ENCODE data around the gene TMEM109. TPM values are rescaled to one million over a fixed set of nuclear protein-coding genes. Genes with fewer than 3 reads are reported as not detected.

TMEM109 gene
- total RNA-seq, 4 donors from 2014 or later, result 35.2 to 47.2 (median 45.1) TPM

DNA sequence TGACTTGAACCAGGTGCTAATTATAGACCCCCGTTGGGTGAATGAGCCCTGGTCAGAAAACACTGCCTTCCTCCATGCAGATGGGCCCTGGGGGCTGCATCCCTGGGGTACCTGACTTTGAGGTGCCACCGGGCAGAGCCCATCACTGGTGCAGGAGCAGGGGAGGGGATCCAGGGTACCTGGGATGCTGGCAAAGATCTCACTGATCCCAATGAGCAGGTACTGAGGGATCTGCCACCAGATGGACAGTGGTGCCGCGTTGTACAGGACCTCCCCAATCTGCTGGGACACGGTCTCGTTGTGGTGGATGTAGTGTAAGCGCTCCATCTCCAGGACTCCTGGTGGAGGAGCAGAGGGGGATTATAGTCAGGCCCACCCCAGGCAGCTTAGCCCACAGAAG lies 25.3 kb downstream of the TMEM109 start:
- H3K9me3 ChIP-seq, result no peaks in the 10 kb centered on the region
- TF ChIP-seq EP300 (IDR thresholded peaks at IDR 0.05; ENCODE audit: low read depth) (no peak), POLR2AphosphoS5 (IDR thresholded peaks at IDR 0.05) (no peak), POLR2A (IDR thresholded peaks at IDR 0.05) (no peak)
- TF ChIP-seq, protein P1, sequence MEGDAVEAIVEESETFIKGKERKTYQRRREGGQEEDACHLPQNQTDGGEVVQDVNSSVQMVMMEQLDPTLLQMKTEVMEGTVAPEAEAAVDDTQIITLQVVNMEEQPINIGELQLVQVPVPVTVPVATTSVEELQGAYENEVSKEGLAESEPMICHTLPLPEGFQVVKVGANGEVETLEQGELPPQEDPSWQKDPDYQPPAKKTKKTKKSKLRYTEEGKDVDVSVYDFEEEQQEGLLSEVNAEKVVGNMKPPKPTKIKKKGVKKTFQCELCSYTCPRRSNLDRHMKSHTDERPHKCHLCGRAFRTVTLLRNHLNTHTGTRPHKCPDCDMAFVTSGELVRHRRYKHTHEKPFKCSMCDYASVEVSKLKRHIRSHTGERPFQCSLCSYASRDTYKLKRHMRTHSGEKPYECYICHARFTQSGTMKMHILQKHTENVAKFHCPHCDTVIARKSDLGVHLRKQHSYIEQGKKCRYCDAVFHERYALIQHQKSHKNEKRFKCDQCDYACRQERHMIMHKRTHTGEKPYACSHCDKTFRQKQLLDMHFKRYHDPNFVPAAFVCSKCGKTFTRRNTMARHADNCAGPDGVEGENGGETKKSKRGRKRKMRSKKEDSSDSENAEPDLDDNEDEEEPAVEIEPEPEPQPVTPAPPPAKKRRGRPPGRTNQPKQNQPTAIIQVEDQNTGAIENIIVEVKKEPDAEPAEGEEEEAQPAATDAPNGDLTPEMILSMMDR (IDR thresholded peaks at IDR 0.05), result no peak
- in situ Hi-C loops (cut with MboI; ENCODE audit: low pct_ligation_motif_present in 1 of 4, low pct_unique_long_range_greater_than_20kb in 1 of 4, low sequenced_read_pairs in 3 of 4), result no loop called here
- WGBS, 2 donors (ENCODE audit: low coverage in 1 of 2), result 92% methylated on average over 7 of the region's 7 CpGs; no CpG with 5 or more reads in 1 of the 2 donors
- H3K27me3 ChIP-seq, result no peaks in the 10 kb centered on the region
- H3K27ac ChIP-seq, result no peak overlapping the region
- peaks cover 0 to 10% (median 3%) of the 10 kb centered on the region in 4 donors for H3K4me1 ChIP-seq
- intact Hi-C loops (cut with DNase I; ENCODE audit: low total_unique reads), result no loop called here
- H3K4me3 ChIP-seq, result no peak overlapping the region
- H3K36me3 ChIP-seq, result no peaks in the 10 kb centered on the region
- no peak for DNase-seq

DNA sequence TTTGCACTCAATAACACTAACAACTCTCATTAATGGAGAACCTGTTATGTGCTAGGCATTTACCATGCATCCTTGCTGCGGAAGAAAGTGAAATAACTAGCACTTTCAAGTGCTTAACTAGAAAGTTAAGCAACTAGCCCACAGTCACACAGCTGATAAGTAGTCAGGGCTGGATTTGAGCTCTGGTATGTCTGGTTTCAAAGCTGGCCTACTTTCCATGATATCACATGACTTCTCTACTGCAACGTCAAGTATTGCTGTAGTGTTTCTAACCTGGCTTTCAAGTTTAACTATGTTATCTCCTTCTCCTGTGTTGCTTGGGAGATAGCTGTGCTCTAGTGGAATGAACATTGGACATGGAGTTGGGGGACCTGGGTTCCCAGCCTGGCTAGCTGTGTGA lies 25.9 kb downstream of the TMEM109 start:
- no peak overlapping the region for H3K4me3 ChIP-seq
- H3K27ac ChIP-seq, result no peak overlapping the region
- in situ Hi-C loops (cut with MboI; ENCODE audit: low pct_ligation_motif_present in 1 of 4, low pct_unique_long_range_greater_than_20kb in 1 of 4, low sequenced_read_pairs in 3 of 4), result no loop called here
- H3K27me3 ChIP-seq, result no peaks in the 10 kb centered on the region
- TF ChIP-seq POLR2A (IDR thresholded peaks at IDR 0.05) (no peak), POLR2AphosphoS5 (IDR thresholded peaks at IDR 0.05) (no peak), EP300 (IDR thresholded peaks at IDR 0.05; ENCODE audit: low read depth) (no peak)
- TF ChIP-seq, protein P1 (IDR thresholded peaks at IDR 0.05), result no peak
- intact Hi-C loops (cut with DNase I; ENCODE audit: low total_unique reads), result no loop called here
- no peaks in the 10 kb centered on the region for H3K36me3 ChIP-seq
- no peaks in the 10 kb centered on the region for H3K9me3 ChIP-seq
- H3K4me1 ChIP-seq, result peaks cover 0 to 10% (median 3%) of the 10 kb centered on the region in 4 donors
- no peak for DNase-seq
- 60 to 86% methylated on average over 1 to 2 of the region's 2 CpGs for WGBS, 2 donors (ENCODE audit: low coverage in 1 of 2)

DNA sequence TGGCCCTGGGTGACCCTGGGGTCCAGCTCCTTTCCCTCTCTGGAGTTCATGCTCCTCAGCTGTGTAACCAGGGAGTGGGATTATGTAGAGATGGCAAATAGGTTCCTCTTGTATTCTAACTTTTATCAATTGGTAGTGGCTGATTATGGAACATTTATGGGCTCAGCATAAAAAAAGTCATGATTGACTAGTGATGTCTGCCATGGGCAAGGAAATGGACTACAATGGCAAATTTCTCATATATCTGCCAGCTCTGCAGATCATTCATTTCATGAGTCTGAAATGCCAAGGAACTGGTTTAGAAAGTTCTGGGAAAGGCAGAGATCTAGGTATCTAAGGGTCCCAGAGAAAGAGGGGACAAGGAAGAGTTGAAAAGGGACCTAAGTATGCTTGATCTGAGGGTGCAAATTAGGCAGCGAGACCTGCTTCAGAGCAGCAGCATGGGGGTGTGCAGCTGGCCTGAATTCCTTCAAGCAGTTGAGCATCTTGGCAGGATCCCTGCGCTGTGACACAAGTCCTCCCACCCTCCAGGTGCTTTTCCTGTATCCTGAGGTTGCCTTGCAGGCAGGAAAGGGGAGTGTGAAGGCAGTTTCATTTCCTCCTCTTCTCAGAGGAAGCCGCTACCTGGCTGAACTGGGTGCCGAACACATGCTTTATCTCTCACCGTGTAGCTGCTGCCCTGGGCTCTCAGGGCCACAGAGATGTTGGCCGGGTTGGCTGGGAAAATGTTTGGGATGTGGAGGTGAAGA lies 27.6 kb downstream of the TMEM109 start:
- TF ChIP-seq POLR2AphosphoS5 (IDR thresholded peaks at IDR 0.05), result no peak
- TF ChIP-seq POLR2A (IDR thresholded peaks at IDR 0.05), result no peak
- TF ChIP-seq, protein P1 (IDR thresholded peaks at IDR 0.05), result no peak
- TF ChIP-seq EP300 (IDR thresholded peaks at IDR 0.05; ENCODE audit: low read depth), result no peak
- Histone ChIP-seq H3K4me1 (peaks cover 0 to 10% (median 3%) of the 10 kb centered on the region in 4 donors), H3K9me3 (no peaks in the 10 kb centered on the region), H3K4me3 (no peak overlapping the region), H3K36me3 (no peaks in the 10 kb centered on the region), H3K27me3 (no peaks in the 10 kb centered on the region), H3K27ac (no peak overlapping the region)
- no peak for DNase-seq
- intact Hi-C loops (cut with DNase I; ENCODE audit: low total_unique reads), result no loop called here
- in situ Hi-C loops (cut with MboI; ENCODE audit: low pct_ligation_motif_present in 1 of 4, low pct_unique_long_range_greater_than_20kb in 1 of 4, low sequenced_read_pairs in 3 of 4), result no loop called here
- WGBS, 2 donors (ENCODE audit: low coverage in 1 of 2), result 78% methylated on average over 6 of the region's 6 CpGs; no CpG with 5 or more reads in 1 of the 2 donors

DNA sequence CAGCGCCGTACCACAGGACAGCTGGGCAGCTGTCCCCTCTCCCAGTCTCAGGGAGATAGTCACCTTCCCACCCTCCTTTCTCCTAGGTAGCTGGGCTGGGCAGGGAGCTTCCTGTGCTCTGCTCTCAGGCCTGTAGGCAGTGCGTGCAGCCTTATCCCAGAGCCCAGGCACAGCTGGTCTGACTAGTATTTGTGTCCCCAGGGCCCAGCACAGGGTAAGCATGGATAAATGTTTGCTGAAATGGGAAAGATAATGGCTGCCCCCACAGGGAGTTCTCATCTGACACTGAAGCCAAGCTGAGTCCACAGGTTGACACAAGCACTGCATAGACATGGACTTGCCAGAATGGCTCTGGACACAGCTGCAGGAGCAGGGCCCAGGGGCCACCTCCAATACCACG lies 28.3 kb downstream of the TMEM109 start:
- in situ Hi-C loops (cut with MboI; ENCODE audit: low pct_ligation_motif_present in 1 of 4, low pct_unique_long_range_greater_than_20kb in 1 of 4, low sequenced_read_pairs in 3 of 4) (no loop called here), intact Hi-C loops (cut with DNase I; ENCODE audit: low total_unique reads) (no loop called here)
- Histone ChIP-seq H3K9me3 (no peaks in the 10 kb centered on the region), H3K27ac (no peak overlapping the region), H3K36me3 (no peaks in the 10 kb centered on the region), H3K4me3 (no peak overlapping the region), H3K4me1 (peaks cover 0 to 10% (median 3%) of the 10 kb centered on the region in 4 donors), H3K27me3 (no peaks in the 10 kb centered on the region)
- DNase-seq, result no peak
- TF ChIP-seq POLR2AphosphoS5 (IDR thresholded peaks at IDR 0.05), result no peak
- TF ChIP-seq, protein P1 (IDR thresholded peaks at IDR 0.05), result no peak
- no peak for TF ChIP-seq EP300 (IDR thresholded peaks at IDR 0.05; ENCODE audit: low read depth)
- 86% methylated on average over 4 of the region's 4 CpGs; no CpG with 5 or more reads in 1 of the 2 donors for WGBS, 2 donors (ENCODE audit: low coverage in 1 of 2)
